ENCODE data around the gene CTXN1.
"Not testable (repeated sequence)": the region's sequence is repeated elsewhere in the genome, so short reads cannot be mapped to it uniquely, and the experiment has no call there.

CTXN1 gene

DNA sequence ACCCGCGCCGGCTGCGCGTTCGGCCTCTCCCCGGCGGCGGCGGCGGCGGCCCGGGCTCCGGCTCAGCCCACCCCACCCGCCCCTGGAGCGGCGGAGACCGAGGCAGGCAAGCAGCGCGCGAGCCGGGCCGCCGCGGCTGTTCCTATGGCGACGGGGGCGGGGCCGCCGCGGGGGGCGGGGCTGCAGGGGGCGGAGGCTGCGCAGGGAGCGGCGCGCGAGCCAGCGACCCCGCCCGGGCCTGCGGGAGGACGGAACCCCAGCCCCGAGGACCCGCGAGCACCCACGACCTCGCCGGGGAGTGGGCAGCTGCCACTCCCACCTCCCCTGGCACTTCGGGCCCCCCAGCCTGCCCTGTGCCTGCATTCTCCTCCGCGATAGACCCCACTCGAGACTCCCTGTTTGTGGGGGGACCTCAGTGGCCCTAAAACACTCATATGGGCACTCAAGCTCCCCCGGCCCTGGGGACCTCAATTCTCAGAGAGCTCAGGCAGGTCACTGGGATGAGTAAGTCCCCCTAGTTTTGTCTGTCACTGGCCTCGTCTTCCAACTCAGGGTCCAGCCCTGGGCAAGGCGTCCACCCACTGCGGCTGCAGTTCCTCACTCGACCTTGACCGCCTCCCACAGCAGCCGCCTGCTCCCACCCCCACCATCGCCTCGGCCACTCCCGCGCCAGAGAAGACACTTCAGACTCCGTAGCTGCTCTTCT, at the start of gene CTXN1:
TSS of gene CTXN1 (minus strand) at position 115 of the 706 bp plus-strand sequence. CDS start 597 bp downstream, outside the sequence.
- DNase-seq (ENCODE audit: extremely low read depth in 1 of 2, low read depth in 1 of 2) = peak in 1 of 2 donors; percentile 72

DNA sequence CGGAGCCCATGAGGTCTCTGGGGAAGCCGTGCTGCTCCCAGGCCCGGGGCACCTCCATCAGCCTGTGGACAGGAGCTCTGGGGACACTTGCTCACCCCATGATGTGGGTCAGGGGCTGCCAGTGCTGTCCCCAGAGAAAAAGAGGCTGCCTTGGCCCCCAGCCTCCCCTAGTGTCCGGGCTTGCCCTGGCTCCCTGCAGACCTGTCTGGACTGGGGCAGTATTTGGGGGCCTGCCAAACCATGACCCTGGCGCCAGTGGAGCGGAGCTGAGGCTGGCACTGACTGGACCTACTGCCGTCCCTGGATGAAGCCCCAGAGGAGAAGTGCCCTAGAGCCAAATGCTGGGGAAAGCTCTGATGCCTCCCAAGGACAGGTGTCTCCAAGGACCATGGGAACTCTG, 49.1 kb upstream of the CTXN1 start:
- DNase-seq (ENCODE audit: extremely low read depth in 1 of 2, low read depth in 1 of 2) = no peak

DNA sequence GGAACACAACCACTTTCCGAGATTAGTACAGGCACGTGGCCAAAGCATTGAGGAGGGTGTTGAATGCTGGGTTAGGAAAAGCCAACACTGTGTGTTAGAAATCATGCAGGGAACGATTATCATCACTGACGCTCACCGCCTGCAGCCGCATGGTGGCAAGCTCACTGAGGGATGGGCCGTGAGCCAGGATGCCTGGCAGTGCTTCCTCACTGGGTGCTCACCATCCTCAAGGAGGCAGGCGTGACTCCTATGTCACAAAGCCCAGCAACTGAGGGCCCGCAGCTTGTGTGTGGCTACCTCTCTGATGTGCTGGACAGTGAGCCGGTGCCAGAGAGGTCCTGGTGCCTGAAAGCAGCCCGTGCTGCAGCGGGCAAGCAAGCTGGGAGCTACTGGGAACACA, 47.9 kb upstream of the CTXN1 start:
- DNase-seq (ENCODE audit: extremely low read depth in 1 of 2, low read depth in 1 of 2) = no peak

DNA sequence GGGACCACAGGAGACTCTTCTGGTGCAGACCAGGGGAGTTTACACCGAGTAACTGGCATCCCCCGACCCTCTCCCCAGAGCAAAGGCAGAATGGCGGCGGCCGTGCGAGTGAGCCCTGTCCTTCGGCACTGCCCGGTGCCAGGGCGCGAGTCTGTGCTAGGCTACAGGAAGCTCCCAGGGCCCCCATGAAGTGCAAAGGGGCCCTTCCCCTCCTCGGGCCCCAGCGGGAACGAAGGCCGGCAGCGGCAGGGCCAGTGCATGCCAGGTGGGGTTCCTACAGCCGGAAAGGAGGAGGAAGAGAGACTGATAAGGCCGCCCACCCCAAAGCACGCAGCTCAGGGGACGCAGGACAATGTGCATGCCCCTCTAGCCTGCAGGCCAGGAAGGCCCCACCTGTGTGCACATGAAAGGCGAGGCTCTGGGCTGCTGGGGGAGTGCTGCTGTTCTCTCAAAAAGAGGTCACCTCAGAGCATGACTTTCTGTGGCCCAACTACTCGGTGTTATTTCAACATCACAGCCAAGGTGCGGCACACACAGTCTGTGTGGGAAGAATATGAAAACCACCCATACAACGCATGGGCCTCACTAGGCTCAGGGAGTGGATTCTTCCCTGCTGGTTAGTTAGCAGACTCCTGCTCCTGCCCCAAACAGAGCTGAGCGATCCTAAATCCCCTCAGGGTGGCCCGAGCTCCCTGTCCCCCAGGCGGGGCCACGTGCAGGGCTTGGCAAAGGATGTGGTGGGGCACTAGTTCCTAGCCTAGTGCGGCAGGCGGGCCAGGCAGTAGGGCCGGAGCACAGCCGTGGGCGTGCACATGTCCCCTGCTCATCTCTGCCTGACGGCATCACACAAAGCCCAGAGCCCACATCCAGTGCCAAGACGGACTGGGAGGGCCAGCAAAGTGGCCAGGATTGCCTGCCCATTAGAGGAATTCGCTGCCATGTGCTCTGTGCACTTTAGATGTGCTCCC, 45.9 kb upstream of the CTXN1 start:
- DNase-seq (ENCODE audit: extremely low read depth in 1 of 2, low read depth in 1 of 2) = no peak

DNA sequence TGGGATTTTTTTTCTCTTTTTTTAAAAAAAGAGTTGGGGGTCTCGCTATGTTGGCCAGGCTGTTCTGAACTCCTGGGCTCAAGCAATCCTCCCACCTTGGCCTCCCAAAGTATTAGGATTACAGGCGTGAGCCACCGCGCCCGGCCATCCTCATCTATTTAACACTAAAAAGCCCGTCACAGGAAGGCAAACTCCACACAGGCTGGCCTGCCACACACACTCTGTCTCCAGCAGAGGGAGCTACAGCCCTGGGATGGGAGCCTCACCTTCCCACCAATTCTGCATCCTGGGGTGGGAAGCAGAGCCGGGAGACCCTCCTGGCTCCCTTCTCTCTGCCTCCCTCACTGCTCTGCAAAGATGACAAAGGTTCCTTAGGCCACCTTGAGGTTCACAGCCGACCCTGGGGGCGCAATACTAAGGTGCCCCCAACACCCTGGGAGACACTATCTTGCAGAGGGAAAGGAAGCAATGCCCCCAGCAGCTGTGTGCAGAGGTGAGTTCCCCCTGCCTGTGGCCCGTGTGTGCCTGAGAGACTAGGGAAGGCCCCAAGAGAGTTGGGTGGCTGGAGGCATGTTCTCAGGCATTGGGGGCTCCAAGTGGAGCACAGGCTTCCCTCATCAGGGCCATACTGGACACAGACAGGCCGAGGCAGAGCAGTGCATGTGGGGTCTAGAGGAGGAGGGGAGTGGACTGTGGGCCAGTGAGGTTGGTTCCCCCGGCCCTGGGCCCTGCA, 44.9 kb upstream of the CTXN1 start:
- no peak for DNase-seq (ENCODE audit: extremely low read depth in 1 of 2, low read depth in 1 of 2)

DNA sequence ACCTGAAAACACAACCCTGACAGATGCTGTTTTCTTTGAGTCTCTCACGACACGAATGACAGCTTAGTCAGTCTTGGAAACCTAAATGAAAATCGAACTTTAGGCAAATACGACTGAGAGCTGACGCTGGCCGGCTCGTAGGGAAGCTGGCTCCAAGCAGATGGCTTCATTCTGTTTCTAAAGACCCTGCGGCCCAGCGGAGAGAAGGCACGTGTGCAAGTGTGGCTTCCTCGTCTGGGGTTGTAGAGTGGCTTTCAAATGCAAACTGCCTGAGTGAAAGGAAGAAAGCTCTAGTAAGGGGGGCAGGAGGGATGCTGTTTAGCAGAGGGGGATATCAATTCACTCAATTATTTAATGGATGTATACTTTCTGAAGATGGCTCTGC, 43.6 kb upstream of the CTXN1 start:
- DNase-seq (ENCODE audit: extremely low read depth in 1 of 2, low read depth in 1 of 2) = no peak

DNA sequence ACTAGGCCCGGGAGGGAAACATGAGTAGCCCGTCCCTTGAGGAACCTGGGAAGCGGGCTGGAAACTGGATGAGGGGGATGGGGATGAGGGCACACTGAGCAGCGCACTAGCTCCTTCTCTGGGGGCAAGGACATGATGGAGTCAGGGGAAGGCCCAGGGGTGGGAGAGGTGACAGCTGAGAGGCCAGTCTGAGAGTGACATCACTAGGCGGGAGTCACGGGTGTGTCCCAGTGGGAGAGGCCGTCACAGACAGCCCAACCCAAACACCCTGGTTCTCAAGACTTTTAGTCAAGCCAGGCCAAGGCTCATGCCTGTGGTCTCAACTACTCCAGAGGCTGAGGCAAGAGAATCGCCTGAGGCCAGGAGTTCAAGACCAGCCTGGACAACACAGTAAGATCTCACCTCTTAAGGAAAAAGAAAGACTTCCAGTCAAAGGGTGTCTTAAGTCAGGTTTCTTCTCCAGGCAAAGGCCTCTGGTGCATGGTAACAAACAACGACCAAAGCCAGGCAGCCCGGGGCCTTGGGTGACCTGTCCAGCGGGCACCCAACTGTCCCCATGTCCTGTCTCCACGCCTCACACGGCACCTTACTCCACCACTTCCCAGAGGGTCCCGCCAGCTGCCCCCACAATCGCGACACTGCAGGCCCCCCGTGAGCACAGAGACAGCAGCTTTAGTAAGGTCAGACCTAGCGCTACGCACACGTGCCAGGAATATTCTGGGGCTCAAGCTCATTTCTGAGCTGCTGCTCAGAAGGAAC, 43.0 kb upstream of the CTXN1 start:
- no peak for DNase-seq (ENCODE audit: extremely low read depth in 1 of 2, low read depth in 1 of 2)

DNA sequence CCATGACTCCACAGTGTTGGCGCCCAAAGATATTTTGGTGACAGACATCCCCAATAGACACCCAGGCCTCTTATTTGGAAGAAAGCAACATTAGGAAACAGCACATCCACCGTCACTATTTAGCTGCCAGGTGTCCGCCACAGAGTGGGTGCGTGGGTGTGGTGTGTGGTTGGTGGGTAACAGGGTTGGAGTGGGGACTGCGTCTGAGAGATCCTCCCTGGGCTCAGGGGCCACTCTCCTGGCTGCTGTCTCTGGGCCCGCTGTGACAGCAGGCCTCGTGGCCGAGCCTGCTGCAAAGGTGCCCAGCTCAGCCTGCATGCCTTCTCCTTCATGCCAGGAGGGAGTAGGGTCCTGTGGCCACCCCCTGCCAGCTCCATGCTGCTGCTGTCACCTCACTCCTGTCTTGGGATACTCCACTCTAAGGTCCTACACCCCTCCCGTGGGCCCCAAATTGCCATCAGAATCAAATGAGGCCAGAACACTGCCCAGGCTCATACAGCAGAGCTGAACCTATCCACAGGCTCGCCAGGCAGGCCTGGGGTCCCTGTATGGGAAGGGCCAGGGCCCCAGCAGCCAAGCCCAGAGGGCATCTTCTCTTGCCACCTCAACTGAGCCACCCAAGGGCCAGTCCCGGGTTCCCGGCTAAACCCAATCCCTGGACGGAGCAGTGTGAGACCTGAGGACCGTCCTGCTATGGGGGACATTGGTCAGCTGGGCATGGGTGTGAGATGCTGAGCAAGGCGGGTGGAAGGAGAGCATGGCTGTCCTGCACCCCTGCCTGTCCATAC, 42.3 kb upstream of the CTXN1 start:
- no peak for DNase-seq (ENCODE audit: extremely low read depth in 1 of 2, low read depth in 1 of 2)

DNA sequence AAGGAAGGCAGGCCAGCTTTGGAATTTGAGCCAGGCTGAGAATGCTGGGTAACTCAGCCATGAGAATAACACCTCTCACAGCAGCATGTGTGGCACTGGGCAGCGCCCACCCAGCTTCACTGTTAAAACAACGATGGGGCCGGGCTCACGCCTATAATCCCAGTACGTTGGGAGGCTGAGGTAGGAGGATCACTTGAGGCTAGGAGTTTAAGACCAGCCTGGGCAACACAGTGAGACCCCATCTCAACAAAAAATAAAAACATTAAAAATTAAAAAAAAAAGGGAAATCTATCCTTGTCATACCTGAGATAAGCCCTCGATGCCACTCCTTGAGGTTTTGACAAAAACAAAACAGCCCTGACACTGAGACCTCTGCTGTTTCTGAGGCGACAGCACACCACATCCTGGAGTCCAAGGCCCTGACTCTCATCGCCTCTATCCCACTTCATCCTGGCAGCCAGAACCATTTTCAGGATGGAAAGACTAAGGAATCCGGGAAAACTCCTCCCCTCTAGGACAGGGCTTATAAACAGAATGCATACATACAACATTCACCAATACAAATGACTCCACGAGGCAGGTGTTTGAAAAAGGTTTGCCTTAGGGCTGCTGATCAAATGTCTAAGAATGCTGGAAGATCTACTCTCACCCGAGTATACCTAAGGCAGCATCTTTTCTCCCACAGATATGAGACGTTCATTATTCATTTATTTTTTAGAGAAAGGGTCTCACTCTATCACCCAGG, 40.2 kb upstream of the CTXN1 start:
- no peak for DNase-seq (ENCODE audit: extremely low read depth in 1 of 2, low read depth in 1 of 2)

DNA sequence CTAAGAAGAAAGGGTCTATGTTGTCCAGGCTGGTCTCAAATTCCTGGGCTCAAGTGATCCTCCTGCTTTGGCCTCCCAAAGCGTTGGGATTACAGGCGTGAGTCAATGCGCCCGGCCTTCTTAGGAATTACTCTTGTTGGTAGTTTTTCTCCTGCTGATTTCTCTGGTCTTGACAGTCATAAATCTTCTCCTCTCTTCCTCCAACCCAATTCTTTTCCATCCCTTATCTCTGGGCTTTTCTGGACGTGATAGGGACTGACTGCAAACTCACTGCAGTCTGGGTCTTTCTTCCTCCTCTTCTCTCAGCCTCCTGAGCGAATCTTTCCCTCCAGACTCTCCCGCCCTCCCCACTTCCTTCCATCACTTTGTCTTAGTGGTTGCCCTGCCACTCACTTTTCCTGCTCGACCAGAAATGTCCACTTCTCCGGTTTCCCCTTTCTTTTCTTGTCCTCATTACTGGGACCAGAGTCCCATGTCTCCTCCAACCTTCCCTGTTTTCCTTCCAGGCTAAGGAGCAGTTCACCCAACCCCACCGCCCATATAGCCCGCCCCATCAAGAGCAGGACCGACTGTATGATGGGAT, 39.4 kb upstream of the CTXN1 start:
- no peak for DNase-seq (ENCODE audit: extremely low read depth in 1 of 2, low read depth in 1 of 2)

DNA sequence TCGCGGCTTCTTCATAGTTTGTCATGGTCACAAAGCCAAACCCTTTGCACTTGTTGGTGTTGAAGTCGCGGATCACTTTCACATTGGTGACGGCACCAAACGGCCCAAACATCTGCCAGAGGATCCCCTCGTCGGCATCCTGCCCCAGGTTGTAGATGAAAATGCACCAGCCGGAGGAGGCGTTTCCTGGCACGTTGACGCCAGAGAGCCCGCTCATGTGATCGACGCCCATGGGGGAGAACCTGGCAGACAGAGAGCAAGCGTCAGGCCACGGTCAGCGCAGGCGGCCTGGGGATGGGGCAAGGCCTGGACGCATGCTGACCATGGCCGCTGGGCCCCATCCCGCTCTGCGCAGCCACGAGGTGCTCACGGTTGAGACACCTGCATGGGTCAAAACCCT, 37.6 kb upstream of the CTXN1 start:
- no peak for DNase-seq (ENCODE audit: extremely low read depth in 1 of 2, low read depth in 1 of 2)

DNA sequence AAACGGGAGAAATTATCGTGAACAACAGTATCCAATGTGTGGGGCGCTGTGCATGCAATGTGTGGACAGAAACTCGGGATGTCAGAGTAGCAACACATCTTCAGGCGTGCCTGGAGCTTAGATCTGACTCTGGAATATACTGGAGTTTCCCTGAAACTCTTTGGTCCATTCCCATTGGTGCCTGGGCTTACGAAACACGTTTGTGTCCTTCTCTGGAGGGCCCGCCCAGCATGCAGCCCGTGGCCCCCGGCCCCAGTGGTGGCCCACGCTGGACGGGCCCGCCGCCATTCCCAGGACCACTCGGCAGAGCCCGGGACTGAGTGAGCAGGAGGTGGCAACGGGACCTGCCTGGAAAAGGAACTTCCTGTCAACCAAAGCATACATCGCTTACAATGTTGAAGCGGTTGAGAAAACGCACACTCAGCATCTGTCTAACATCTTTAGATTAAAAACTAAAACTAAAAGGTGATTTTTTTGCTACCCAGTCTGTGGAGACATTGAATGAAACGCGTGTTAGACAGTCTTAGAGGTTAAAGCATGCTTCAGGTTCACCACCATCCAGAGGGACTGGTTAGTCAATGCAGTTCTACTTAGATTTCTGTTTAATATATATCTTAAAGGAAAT, 36.8 kb upstream of the CTXN1 start:
- DNase-seq (ENCODE audit: extremely low read depth in 1 of 2, low read depth in 1 of 2) = no peak

DNA sequence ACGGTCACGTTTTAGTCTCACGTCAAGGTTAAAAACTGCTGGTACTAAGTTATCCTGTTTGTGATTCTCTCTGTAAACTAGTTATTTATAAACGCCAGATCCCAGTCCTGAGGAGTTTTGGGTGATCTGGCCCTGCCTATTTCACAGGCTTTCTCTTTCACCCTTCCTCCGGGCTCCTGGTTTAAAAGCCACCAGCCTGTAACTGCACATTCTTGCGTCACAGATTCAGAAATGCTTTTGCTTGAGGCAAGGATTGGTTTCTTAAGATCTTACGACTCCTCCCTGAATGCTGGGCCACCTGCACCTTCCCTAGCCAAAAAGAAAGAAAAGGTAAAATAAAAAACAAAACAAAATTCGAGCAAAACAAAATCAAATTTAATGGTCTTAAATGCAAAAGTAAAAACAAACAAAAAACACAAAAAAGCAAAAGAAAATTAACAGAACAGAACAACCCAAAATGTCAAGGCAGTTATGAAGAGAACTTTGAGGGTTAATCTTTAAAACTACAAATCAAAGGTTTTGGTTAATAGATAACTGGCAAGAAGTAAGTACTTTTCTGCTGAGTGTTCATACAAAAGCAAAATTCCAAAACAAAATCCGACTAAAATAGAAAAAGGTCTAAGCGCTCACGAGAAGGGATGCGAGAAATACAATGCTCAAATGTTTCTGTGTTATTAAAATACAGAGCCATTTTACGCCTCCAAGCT, 36.1 kb upstream of the CTXN1 start:
- DNase-seq (ENCODE audit: extremely low read depth in 1 of 2, low read depth in 1 of 2) = no peak

DNA sequence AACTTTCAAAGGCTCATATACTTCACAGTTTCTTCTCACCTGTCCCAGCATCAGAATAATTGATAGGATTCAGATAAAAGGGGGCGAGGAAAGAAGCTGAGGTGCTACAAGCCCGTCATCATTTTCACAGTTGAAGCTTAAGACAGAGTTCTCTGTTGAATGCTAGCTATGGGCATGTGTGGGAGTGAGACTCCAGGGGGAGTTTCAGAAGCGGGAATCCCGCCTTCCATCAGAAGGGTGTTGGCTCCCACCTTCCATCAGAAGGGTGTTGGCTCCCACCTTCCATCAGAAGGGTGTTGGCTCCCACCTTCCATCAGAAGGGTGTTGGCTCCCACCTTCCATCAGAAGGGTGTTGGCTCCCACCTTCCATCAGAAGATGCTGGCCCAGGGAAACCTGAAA, 35.1 kb upstream of the CTXN1 start:
- not testable (repeated sequence) for DNase-seq (ENCODE audit: extremely low read depth in 1 of 2, low read depth in 1 of 2)

DNA sequence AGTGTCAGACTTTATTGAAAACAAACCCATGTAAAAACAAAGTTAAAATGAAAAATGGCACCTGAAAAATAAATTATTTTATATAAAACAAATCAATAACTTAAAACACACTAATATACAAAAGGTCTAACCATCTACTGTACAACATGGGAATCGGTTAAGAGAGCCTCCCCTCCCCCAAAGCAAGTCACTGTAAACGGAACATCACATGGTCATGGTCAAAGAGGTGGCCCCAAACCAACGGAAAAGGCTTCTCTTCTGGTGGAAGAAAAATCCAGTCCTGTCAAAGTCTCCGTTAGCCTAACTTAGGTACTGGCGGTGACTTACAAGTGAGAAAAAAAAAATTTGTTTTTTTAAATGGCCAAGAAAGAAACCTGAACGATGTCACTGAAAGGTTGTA, 33.3 kb upstream of the CTXN1 start:
- DNase-seq (ENCODE audit: extremely low read depth in 1 of 2, low read depth in 1 of 2) = no peak

DNA sequence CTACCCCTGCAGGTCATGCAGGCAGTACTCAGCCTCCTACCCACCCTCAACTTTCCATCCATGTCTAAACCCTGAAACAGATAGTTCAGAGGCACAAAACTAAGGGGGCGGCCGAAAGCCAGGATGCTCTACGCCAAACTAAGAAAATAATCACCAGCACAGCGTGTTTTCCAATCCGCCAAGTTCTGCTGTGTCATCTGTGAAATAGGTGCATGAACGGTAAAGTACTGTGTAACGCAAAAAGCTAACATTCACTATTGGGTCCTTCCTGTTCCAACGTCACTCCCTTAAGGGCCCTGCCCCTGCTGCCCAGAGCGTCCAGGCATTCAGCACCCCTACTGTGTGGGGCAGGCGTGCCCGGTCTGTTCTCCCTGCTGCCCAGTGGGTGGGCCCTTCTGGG, 29.8 kb upstream of the CTXN1 start:
- no peak for DNase-seq (ENCODE audit: extremely low read depth in 1 of 2, low read depth in 1 of 2)

DNA sequence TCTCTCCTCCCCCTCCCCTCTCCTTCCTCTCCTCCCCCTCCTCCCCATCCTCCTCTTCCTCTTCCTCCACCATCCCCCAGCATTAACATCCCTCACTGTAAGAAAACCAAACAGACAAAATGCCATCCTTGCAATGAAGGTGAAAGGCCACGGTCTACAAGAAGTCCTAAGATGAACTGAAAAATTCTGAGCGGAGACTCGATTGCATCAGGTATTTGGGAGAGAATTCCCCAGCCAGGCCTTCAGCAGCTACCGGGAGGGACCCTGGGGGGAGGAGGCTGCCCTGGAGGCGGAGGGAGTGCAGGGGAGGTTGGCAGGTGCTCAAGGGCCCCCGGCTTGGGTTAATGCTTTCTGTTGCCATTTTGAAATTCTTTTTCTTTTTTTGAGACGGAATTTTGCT, 27.6 kb upstream of the CTXN1 start:
- no peak for DNase-seq (ENCODE audit: extremely low read depth in 1 of 2, low read depth in 1 of 2)

DNA sequence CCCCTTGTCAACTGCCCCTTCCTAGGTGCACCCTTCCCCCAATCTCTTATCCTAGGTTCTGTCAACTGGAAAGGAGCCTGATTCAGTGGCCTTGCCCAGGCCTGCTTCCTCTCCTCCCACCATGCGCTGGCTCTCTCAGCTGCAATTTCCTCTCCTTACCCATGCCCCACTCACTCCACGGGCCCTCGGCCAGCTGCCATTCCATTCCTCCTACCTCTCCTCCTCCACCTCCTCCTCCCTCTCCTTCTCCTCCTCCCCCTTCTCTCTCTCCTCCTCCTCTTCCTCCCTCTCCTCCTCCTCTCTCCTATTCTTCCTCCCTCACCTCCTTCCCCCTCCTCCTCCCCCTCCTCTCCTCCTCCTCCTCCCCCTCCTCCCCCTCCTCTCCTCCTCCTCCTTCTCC, 27.1 kb upstream of the CTXN1 start:
- DNase-seq (ENCODE audit: extremely low read depth in 1 of 2, low read depth in 1 of 2) = no peak
